ENCODE data around the gene VAV3. TPM values are rescaled to one million over a fixed set of nuclear protein-coding genes. Genes with fewer than 3 reads are reported as not detected.

VAV3 gene
- total RNA-seq, 1 donor from 2014 or later = 25.8 TPM

- Mint-ChIP-seq H3K4me1 (ENCODE audit: low read depth, unreplicated experiment) (peaks cover 25% of the 10 kb centered on the region), H3K27ac (ENCODE audit: unreplicated experiment) (no peak overlapping the region), H3K9me3 (ENCODE audit: unreplicated experiment) (no peaks in the 10 kb centered on the region), H3K36me3 (ENCODE audit: unreplicated experiment) (no peaks in the 10 kb centered on the region), H3K27me3 (ENCODE audit: unreplicated experiment) (no peaks in the 10 kb centered on the region), H3K4me3 (ENCODE audit: unreplicated experiment) (no peak overlapping the region)
- DNase-seq = no peak
- no peak for TF ChIP-seq CTCF (IDR thresholded peaks at IDR 0.05; ENCODE audit: partially characterized antibody, unreplicated experiment)
These were observed 11.5 kb upstream of the VAV3 start for GRCh38 chr1:107976431-107976830.

GRCh38 chr1:107975851-107976250 lies 10.9 kb upstream of the VAV3 start:
- H3K4me1 Mint-ChIP-seq (ENCODE audit: low read depth, unreplicated experiment) = peaks cover 27% of the 10 kb centered on the region
- H3K36me3 Mint-ChIP-seq (ENCODE audit: unreplicated experiment) = no peaks in the 10 kb centered on the region
- no peak for DNase-seq
- no peaks in the 10 kb centered on the region for H3K9me3 Mint-ChIP-seq (ENCODE audit: unreplicated experiment)
- H3K27me3 Mint-ChIP-seq (ENCODE audit: unreplicated experiment) = no peaks in the 10 kb centered on the region
- TF ChIP-seq CTCF (IDR thresholded peaks at IDR 0.05; ENCODE audit: partially characterized antibody, unreplicated experiment) = no peak
- H3K4me3 Mint-ChIP-seq (ENCODE audit: unreplicated experiment) = no peak overlapping the region
- H3K27ac Mint-ChIP-seq (ENCODE audit: unreplicated experiment) = no peak overlapping the region

DNA sequence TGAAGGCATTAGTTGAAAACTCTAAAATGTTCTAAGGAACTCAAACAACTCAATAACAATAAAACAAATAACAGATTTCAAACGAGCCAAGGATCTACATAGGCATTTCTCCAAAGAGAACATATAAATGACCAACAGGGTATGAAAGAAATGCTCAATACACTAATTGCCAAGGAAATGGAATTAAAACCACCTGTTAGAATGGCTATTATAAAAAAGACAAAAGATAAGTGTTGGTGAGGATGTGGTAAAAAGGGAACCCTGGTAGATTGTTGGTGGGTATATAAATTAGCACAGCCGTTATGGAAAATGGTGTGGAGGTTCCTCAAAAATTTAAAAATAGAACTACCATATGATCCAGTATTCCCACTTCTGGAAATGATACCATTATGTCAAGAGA lies 9.1 kb upstream of the VAV3 start:
- H3K9me3 Mint-ChIP-seq (ENCODE audit: unreplicated experiment) = no peaks in the 10 kb centered on the region
- no peak for DNase-seq
- no peaks in the 10 kb centered on the region for H3K36me3 Mint-ChIP-seq (ENCODE audit: unreplicated experiment)
- H3K27ac Mint-ChIP-seq (ENCODE audit: unreplicated experiment) = no peak overlapping the region
- H3K4me1 Mint-ChIP-seq (ENCODE audit: low read depth, unreplicated experiment) = peaks cover 27% of the 10 kb centered on the region
- no peak overlapping the region for H3K4me3 Mint-ChIP-seq (ENCODE audit: unreplicated experiment)
- no peaks in the 10 kb centered on the region for H3K27me3 Mint-ChIP-seq (ENCODE audit: unreplicated experiment)
- no peak for TF ChIP-seq CTCF (IDR thresholded peaks at IDR 0.05; ENCODE audit: partially characterized antibody, unreplicated experiment)

DNA sequence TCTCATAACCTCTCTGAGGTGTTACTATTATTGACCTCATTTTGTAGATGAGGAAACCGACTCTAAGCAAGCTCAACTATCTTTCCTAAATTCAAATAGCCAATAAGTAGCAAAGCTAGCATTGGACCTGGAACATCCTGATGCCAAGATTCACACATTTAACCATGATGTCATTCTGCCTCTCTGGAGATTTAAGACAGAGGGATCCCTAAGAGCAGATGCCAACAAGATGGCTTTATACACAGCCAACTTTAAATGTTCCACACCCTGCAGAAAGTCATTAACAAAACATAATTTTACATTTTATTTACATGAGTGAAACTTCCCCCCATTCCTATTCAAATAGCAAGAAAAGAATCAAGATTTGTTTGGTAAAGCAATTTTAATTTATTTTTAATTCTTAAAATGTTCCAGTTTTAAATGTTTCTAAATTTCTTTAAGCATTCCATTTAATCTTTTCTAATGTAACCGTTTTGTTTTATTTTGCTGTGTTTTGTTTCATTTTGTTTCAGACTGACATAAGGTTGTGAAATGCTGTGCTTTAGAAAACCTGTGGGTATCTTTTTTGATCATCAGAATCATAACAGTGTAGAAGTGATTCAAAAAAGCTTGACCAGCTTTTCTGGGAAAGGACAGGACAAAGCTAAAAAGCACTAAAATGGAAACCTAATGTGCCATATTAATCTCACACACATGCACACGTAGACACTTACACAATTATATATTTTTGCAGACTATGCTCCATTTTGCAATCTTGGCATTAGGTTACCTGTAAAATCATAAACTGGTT lies 7.6 kb upstream of the VAV3 start:
- H3K27ac Mint-ChIP-seq (ENCODE audit: unreplicated experiment) = peak overlapping the region; percentile 65
- peaks cover 27% of the 10 kb centered on the region for H3K4me1 Mint-ChIP-seq (ENCODE audit: low read depth, unreplicated experiment)
- H3K27me3 Mint-ChIP-seq (ENCODE audit: unreplicated experiment) = no peaks in the 10 kb centered on the region
- H3K9me3 Mint-ChIP-seq (ENCODE audit: unreplicated experiment) = no peaks in the 10 kb centered on the region
- no peak for DNase-seq
- H3K4me3 Mint-ChIP-seq (ENCODE audit: unreplicated experiment) = no peak overlapping the region
- H3K36me3 Mint-ChIP-seq (ENCODE audit: unreplicated experiment) = no peaks in the 10 kb centered on the region
- TF ChIP-seq CTCF (IDR thresholded peaks at IDR 0.05; ENCODE audit: partially characterized antibody, unreplicated experiment) = no peak

- peaks cover 14% of the 10 kb centered on the region for H3K27me3 Mint-ChIP-seq (ENCODE audit: unreplicated experiment)
- no peak overlapping the region for H3K27ac Mint-ChIP-seq (ENCODE audit: unreplicated experiment)
- no peak overlapping the region for H3K4me3 Mint-ChIP-seq (ENCODE audit: unreplicated experiment)
These were observed 1.6 kb upstream of the VAV3 start for GRCh38 chr1:107966550-107966949.

More at GRCh38 chr1:107966550-107966949, 1.6 kb upstream of the VAV3 start:
- H3K9me3 Mint-ChIP-seq (ENCODE audit: unreplicated experiment) = peaks cover 12% of the 10 kb centered on the region
- H3K36me3 Mint-ChIP-seq (ENCODE audit: unreplicated experiment) = no peaks in the 10 kb centered on the region
- no peak for DNase-seq
- TF ChIP-seq CTCF (IDR thresholded peaks at IDR 0.05; ENCODE audit: partially characterized antibody, unreplicated experiment) = no peak
- peaks cover 13% of the 10 kb centered on the region for H3K4me1 Mint-ChIP-seq (ENCODE audit: low read depth, unreplicated experiment)
